ENCODE results near the gene NCSTN. TPM values are rescaled to one million over a fixed set of nuclear protein-coding genes. Genes with fewer than 3 reads are reported as not detected.

The NCSTN gene
- total RNA-seq, 1 experiment from 2014 or later = 125 TPM

DNA sequence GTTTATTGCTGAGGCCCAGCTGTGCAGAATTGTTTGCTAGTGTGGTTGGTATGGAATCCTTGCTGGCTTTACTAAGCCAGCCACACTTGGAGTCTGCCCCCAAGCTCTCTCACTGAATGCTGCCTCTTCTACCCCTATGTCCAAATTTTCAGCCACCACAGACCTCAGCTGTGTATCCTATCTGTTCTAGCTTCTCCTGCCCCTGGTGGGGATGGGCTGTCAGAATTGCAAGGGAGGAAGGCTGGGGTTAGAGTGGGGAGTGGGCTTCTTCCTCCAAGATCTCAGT lies 28.1 kb downstream of the NCSTN start:
- Mint-ChIP-seq H3K4me1 (ENCODE audit: insufficient read depth, unreplicated experiment) (peaks cover 8% of the 10 kb centered on the region), H3K4me3 (ENCODE audit: unreplicated experiment) (no peak overlapping the region), H3K9me3 (ENCODE audit: unreplicated experiment) (no peaks in the 10 kb centered on the region), H3K27ac (ENCODE audit: low read depth, unreplicated experiment) (no peak overlapping the region), H3K27me3 (ENCODE audit: insufficient read depth, unreplicated experiment) (peaks cover 39% of the 10 kb centered on the region), H3K36me3 (ENCODE audit: insufficient read depth, unreplicated experiment) (no peaks in the 10 kb centered on the region)
- intact Hi-C loops (cut with micrococcal nuclease) = loop anchor here (10.0 kb wide), 2 partner anchors 326 to 436 kb away; no protein-coding TSS in a partner anchor
- DNase-seq (ENCODE audit: unreplicated experiment) = no peak
- CTCF ChIA-PET = interaction anchor here (0.7 to 10.1 kb wide), 5 partner anchors 8 to 270 kb away, joined by 3 to 181 read pairs (median 9); no protein-coding TSS in a partner anchor
- TF ChIP-seq, protein P1, sequence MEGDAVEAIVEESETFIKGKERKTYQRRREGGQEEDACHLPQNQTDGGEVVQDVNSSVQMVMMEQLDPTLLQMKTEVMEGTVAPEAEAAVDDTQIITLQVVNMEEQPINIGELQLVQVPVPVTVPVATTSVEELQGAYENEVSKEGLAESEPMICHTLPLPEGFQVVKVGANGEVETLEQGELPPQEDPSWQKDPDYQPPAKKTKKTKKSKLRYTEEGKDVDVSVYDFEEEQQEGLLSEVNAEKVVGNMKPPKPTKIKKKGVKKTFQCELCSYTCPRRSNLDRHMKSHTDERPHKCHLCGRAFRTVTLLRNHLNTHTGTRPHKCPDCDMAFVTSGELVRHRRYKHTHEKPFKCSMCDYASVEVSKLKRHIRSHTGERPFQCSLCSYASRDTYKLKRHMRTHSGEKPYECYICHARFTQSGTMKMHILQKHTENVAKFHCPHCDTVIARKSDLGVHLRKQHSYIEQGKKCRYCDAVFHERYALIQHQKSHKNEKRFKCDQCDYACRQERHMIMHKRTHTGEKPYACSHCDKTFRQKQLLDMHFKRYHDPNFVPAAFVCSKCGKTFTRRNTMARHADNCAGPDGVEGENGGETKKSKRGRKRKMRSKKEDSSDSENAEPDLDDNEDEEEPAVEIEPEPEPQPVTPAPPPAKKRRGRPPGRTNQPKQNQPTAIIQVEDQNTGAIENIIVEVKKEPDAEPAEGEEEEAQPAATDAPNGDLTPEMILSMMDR (IDR thresholded peaks at IDR 0.05; ENCODE audit: unreplicated experiment) = no peak
- POLR2A ChIA-PET = interaction anchor here (0.8 kb wide), 1 partner anchor 272 kb away, joined by 3 read pairs; no protein-coding TSS in a partner anchor
- BruUV-seq (replicated peaks) = no TSS peak

DNA sequence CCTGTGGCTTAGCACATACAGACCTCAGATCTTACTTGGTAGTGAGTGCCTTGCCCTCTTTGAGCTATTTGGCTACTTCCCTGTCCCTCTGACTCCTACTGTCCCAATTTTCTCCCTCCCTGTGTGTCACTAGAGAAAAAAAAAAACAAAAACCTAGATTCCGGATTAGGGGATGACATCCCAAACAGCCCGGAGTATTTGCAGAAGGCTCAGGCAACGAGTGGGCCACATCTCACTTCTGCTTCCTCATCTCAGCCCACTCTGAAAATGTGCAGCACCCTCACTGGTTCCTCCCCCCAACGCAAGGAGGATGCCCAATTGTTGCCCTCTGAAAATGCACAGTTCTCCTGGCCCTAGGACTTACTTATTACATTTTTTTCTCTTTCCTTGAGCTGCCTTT lies 28.6 kb downstream of the NCSTN start:
- BruUV-seq (replicated peaks) = no TSS peak
- Mint-ChIP-seq H3K36me3 (ENCODE audit: insufficient read depth, unreplicated experiment) (no peaks in the 10 kb centered on the region), H3K9me3 (ENCODE audit: unreplicated experiment) (no peaks in the 10 kb centered on the region), H3K27me3 (ENCODE audit: insufficient read depth, unreplicated experiment) (peaks cover 39% of the 10 kb centered on the region), H3K4me3 (ENCODE audit: unreplicated experiment) (no peak overlapping the region), H3K27ac (ENCODE audit: low read depth, unreplicated experiment) (no peak overlapping the region), H3K4me1 (ENCODE audit: insufficient read depth, unreplicated experiment) (peaks cover 13% of the 10 kb centered on the region)
- ChIA-PET CTCF (interaction anchor here (0.5 to 10.1 kb wide), 8 partner anchors 8 to 271 kb away, joined by 3 to 181 read pairs (median 4); no protein-coding TSS in a partner anchor), POLR2A (interaction anchor here (0.8 to 1.6 kb wide), 2 partner anchors 10 to 273 kb away, joined by 3 read pairs; no protein-coding TSS in a partner anchor)
- DNase-seq (ENCODE audit: unreplicated experiment) = no peak
- intact Hi-C loops (cut with micrococcal nuclease) = loop anchor here (10.0 kb wide), 2 partner anchors 327 to 437 kb away; no protein-coding TSS in a partner anchor
- TF ChIP-seq, protein P1 (IDR thresholded peaks at IDR 0.05; ENCODE audit: unreplicated experiment) = no peak

DNA sequence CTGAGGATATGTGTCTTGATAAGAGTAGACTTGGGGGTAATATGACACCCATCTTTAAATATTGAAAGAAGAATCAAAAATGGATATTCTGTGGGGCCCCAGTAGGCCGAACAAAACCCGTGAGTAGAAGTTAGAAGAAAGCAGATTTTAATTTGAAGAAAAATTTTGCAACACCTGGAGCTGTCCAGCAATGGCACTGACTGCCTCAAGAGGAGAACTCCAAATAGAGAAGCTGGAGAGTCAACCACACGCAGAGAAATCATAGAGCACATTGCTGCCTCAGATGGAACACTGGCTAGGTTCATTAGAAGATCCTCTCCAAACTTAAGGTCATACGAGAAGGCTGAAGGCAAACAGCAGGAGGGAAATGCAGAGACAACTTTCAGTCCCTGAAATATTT lies 30.5 kb downstream of the NCSTN start:
- intact Hi-C loops (cut with micrococcal nuclease) = loop anchor here (10.0 kb wide), 2 partner anchors 329 to 439 kb away; no protein-coding TSS in a partner anchor
- H3K27ac Mint-ChIP-seq (ENCODE audit: low read depth, unreplicated experiment) = no peak overlapping the region
- H3K27me3 Mint-ChIP-seq (ENCODE audit: insufficient read depth, unreplicated experiment) = peaks cover 25% of the 10 kb centered on the region
- no peaks in the 10 kb centered on the region for H3K36me3 Mint-ChIP-seq (ENCODE audit: insufficient read depth, unreplicated experiment)
- no TSS peak for BruUV-seq (replicated peaks)
- no peak for DNase-seq (ENCODE audit: unreplicated experiment)
- H3K9me3 Mint-ChIP-seq (ENCODE audit: unreplicated experiment) = no peaks in the 10 kb centered on the region
- CTCF ChIA-PET = interaction anchor here (0.5 to 10.1 kb wide), 9 partner anchors 9 to 232 kb away, joined by 3 to 181 read pairs (median 5); partner anchors contain the start of genes COPA, NCSTN and NHLH1
- no peak overlapping the region for H3K4me3 Mint-ChIP-seq (ENCODE audit: unreplicated experiment)
- POLR2A ChIA-PET = interaction anchor here (0.6 to 1.0 kb wide), 2 partner anchors 98 to 113 kb away, joined by 3 read pairs; no protein-coding TSS in a partner anchor
- H3K4me1 Mint-ChIP-seq (ENCODE audit: insufficient read depth, unreplicated experiment) = peaks cover 13% of the 10 kb centered on the region
- TF ChIP-seq, protein P1 (IDR thresholded peaks at IDR 0.05; ENCODE audit: unreplicated experiment) = no peak

DNA sequence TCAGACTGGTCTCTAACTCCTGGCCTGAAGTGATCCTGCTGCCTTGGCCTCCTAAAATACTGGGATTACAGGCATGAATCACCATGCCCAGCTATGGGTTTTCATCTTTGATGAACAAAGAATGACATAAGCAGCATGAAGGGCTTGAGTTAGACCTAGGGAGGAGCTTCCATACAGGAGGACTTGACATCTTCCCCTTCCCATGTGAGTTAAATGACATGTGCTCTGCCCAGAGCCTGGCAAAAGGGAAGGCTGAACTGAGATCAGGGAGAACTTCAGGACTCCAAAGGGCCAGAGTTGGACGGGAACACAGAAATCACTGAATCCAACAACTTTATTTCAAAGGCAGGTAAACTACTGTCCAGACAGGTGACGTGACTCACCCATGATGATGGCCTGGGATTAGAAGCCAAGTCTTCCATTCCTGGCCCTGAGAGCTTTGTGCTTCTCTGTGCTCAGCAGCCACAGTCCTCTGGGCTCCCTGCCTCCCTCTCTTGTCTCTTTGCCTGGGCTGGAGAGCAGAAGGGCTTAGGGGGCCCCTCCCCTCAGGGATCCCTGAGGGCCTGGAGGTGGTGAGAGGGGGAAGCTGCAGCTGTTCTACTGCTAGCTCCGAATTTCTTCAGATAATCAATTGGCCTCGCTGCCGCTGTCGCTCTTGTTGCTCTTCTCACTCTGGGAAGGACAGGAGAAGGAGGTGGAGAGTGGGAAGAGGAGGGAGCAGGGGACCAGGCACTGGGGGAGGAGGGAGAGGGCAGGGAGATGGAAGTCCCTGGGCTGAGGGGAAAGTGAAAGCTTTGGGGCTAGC lies 31.3 kb downstream of the NCSTN start:
- TF ChIP-seq, protein P1 (IDR thresholded peaks at IDR 0.05; ENCODE audit: unreplicated experiment) = no peak
- Mint-ChIP-seq H3K27ac (ENCODE audit: low read depth, unreplicated experiment) (no peak overlapping the region), H3K27me3 (ENCODE audit: insufficient read depth, unreplicated experiment) (peaks cover 31% of the 10 kb centered on the region), H3K4me1 (ENCODE audit: insufficient read depth, unreplicated experiment) (peaks cover 13% of the 10 kb centered on the region), H3K36me3 (ENCODE audit: insufficient read depth, unreplicated experiment) (no peaks in the 10 kb centered on the region), H3K9me3 (ENCODE audit: unreplicated experiment) (no peaks in the 10 kb centered on the region), H3K4me3 (ENCODE audit: unreplicated experiment) (no peak overlapping the region)
- ChIA-PET POLR2A (interaction anchor here (0.6 to 1.0 kb wide), 3 partner anchors 32 to 113 kb away, joined by 3 read pairs; no protein-coding TSS in a partner anchor), CTCF (interaction anchor here (0.8 to 10.1 kb wide), 10 partner anchors 10 to 272 kb away, joined by 3 to 181 read pairs (median 26); partner anchors contain the start of gene NHLH1)
- BruUV-seq (replicated peaks) = no TSS peak
- DNase-seq (ENCODE audit: unreplicated experiment) = no peak
- intact Hi-C loops (cut with micrococcal nuclease) = loop anchor here (10.0 kb wide), 2 partner anchors 330 to 440 kb away; no protein-coding TSS in a partner anchor
